Measurements from ENCODE around the gene COMP.
"Not testable (repeated sequence)": the region's sequence is repeated elsewhere in the genome, so short reads cannot be mapped to it uniquely, and the experiment has no call there.

The COMP gene

DNA sequence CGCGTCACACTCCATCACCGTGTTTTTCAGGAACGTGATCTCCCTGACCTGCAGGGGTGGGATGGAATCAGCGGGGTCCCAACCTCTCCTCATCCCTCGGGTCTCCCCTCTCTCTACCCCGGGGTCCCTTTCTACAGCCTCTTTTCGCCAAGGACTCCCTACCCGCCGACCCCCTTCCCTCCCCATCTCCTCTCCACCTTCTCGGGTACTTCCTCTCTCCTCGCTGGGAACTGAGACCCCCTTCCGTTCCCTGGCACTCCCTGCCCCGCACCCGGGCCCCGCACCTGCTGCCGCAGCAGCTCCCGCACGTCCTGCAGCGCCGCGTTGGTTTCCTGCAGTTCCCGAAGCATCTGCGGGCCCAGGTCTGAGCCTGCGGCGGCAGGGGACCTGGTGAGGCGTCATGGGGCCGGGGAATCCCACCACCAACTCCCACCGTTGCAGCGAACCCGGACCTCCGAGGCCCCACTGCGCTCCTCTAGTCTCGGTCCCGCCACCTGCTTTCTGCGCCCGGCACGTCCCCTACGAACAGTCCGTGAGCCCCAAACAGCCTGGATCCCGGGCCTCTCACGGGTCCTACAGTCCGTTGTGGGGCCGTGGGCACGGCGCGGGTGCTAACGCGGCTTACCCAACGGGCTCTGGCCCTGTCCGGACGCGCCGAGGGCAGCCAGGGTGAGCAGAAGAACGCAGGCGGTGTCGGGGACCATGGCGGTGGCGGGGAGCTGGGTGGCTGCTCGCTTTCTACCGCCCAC, at the start of gene COMP:
COMP (minus strand) TSS at position 740 of the 749 bp plus-strand sequence; CDS start at position 704, 36 bp downstream.
- DNase-seq (ENCODE audit: low read depth in 2 of 2), result no peak

- DNase-seq (ENCODE audit: low read depth in 2 of 2), result no peak
These were observed 49.5 kb upstream of the COMP start for GRCh38 chr19:18840288-18841267.

- no peak for DNase-seq (ENCODE audit: low read depth in 2 of 2)
These were observed 48.6 kb upstream of the COMP start for GRCh38 chr19:18839465-18840287.

DNA sequence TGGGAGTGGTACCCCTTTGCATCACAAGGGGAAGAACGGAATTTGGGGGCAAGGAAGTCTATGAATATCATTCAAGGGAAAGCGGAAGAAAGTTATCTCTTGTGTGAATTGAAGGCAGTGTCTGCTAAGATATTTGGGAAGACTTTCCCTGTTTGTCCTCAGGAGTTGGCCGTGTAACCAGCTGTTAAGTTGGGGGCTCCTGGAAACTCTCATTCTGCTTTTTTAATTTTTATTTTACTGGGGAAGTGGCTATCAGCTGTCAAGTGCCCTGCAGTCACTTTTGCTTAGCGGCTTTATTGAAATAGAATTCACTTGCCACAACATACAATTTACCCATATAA, 43.5 kb upstream of the COMP start:
- no peak for DNase-seq (ENCODE audit: low read depth in 2 of 2)

GRCh38 chr19:18833849-18834643, 42.9 kb upstream of the COMP start:
- no peak for DNase-seq (ENCODE audit: low read depth in 2 of 2)

DNA sequence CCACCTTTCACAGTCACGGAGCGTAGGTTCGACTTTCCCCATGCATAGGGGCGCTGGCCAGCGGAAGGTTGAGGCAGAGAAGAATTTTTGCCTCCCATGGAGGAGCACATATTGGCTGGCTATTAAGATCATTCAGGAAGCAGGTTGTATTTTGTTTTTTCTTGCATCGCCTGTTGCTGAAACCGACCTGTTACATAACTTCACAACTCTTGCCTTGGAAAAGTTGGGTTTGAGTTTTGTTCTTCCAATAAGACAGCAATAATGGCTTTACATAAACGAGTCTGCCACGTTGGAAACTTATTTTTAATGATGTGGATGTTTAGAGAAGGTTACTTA, 42.0 kb upstream of the COMP start:
- no peak for DNase-seq (ENCODE audit: low read depth in 2 of 2)

DNA sequence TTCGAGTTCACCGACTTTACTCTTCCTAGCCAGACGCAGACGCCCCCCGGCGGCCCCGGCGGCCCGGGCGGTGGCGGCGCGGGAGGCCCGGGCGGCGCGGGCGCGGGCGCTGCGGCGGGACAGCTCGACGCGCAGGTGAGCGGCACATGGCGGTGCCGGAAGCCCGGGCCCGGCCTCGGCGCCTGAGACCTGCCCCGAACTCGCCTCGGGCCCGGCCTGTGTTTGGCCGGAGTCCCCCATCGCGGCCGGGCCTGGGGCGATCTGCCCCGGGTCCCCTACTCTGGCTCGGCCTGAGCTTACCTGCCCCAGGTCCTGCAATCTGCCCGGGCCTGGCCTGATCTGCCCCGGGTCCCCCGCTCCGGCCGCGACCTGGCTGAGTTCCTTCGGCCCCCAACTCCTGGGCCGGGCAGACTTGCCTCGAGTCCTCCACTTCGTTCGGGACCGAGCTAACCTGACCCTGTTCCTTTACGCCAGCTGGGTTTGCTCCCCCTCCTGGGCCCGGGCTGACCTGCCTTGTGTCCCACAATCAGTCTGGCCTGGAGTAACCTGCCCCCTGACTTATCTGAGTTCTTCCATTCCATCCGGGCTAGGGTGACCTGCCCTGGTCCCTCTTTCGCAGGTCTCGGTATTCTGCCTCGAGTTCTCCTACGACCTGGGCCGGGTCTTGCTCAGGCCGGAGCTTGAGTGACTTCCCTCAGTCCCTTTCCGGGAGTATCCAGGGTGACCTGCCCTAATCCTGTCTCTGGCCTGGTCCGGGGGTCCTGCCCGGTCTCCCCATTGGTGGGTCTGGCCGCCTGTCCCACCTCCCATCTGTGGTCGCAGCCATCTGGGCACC, 41.4 kb upstream of the COMP start:
- DNase-seq (ENCODE audit: low read depth in 2 of 2), result no peak

GRCh38 chr19:18831524-18832305, 40.6 kb upstream of the COMP start, which contains the start of gene UPF1:
TSS of gene UPF1 (plus strand) at chr19:18831959. CDS start at chr19:18832210, 251 bp downstream.
- DNase-seq (ENCODE audit: low read depth in 2 of 2), result peak; percentile 90 to 93

- no peak for DNase-seq (ENCODE audit: low read depth in 2 of 2)
These were observed 39.4 kb upstream of the COMP start for GRCh38 chr19:18830488-18830887.

- DNase-seq (ENCODE audit: low read depth in 2 of 2), result no peak
These were observed 37.7 kb upstream of the COMP start for GRCh38 chr19:18828786-18829185.

GRCh38 chr19:18817574-18817973, 26.5 kb upstream of the COMP start:
- no peak for DNase-seq (ENCODE audit: low read depth in 2 of 2)

GRCh38 chr19:18816645-18817044, 25.5 kb upstream of the COMP start:
- DNase-seq (ENCODE audit: low read depth in 2 of 2), result not testable (repeated sequence)

DNA sequence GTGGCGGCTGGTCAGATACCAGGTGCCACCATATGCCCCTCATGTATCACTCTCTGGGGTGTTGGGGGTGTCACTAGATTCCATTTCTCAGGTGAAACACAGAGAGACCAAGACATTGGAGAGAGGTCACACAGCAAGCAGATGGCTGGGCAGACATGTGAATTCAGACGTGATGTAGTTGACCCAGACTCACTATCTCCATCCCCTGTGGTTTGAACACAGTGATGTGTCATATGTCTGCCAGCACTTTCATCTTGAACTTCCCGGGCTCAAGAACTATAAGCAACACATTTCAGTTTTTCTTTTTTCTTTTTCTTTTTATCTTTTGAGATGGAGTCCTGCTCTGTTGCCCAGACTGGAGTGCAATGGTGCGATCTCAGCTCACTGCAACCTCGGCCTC, 24.6 kb upstream of the COMP start:
- no peak for DNase-seq (ENCODE audit: low read depth in 2 of 2)

DNA sequence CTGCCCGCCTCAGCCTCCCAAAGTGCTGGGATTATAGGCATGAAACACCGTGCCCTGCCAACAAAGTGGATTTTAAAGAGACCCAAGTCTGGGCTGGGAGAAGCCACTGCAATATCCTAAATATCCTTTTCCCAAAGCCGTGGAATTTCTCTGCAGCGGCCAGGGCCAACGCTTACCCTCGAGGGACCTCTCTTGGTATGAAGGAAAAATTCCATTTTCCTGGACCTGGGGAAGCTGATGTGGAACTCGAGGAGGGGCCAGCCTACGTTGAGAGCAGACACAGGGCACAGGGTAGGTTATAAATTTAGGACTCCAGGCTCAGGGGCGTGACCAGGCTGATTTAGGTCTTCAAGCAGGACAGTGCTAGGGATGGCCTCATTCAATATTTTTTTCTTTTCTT, 23.0 kb upstream of the COMP start:
- no peak for DNase-seq (ENCODE audit: low read depth in 2 of 2)

- not testable (repeated sequence) for DNase-seq (ENCODE audit: low read depth in 2 of 2)
These were observed 20.5 kb upstream of the COMP start for GRCh38 chr19:18811638-18812037.

- DNase-seq (ENCODE audit: low read depth in 2 of 2), result no peak
These were observed 18.2 kb upstream of the COMP start for GRCh38 chr19:18809149-18809868.

- no peak for DNase-seq (ENCODE audit: low read depth in 2 of 2)
These were observed 16.8 kb upstream of the COMP start for GRCh38 chr19:18807861-18808331.

GRCh38 chr19:18804643-18805042, 13.5 kb upstream of the COMP start:
- DNase-seq (ENCODE audit: low read depth in 2 of 2), result no peak
